Astrocyte (in vitro differentiated cells and primary cell): ENCODE data around the gene TWIST2. TPM values are rescaled to one million over a fixed set of nuclear protein-coding genes. Genes with fewer than 3 reads are reported as not detected.

Source experiments
- DNase-seq: peaks from one replicate; pipeline ENCODE4 v3.0.0-alpha.2; 2010; ENCODE audit warnings: low read depth
- FAIRE-seq: peaks from 2 replicates; lab custom pipeline; 2011; peaks lifted over from hg19 to GRCh38; lab: Jason Lieb, UNC
- H2AFZ ChIP-seq: 2 replicates; pipeline ENCODE4 v1.6.0; 2012; ENCODE audit warnings: low read depth, low read length, inconsistent platforms
- H3K27ac ChIP-seq: 2 replicates; pipeline ENCODE4 v1.5.1; 2011; ENCODE audit warnings: low read depth, low read length, inconsistent platforms
- H3K27me3 ChIP-seq: 2 replicates; pipeline ENCODE4 v1.6.0; 2011; ENCODE audit warnings: low read length, inconsistent platforms; ENCODE audit not compliant: insufficient read depth
- H3K36me3 ChIP-seq: 2 replicates; pipeline ENCODE4 v1.5.1; 2011; ENCODE audit warnings: low read length, inconsistent platforms; ENCODE audit not compliant: insufficient read depth
- H3K4me1 ChIP-seq: 2 replicates; pipeline ENCODE4 v1.5.1; 2011; ENCODE audit warnings: low read length, inconsistent platforms; ENCODE audit not compliant: insufficient read depth
- H3K4me2 ChIP-seq: 2 replicates; pipeline ENCODE4 v1.6.0; 2012; ENCODE audit warnings: low read length, inconsistent platforms
- H3K4me3 ChIP-seq: 2 replicates; pipeline ENCODE4 v1.5.1; 2011; ENCODE audit warnings: low read depth, mild to moderate bottlenecking, low read length, inconsistent platforms; ENCODE audit not compliant: insufficient read depth
- H3K79me2 ChIP-seq: 2 replicates; pipeline ENCODE4 v1.6.0; 2012; ENCODE audit warnings: mild to moderate bottlenecking, low read length, inconsistent platforms; ENCODE audit not compliant: insufficient read depth
- H3K9ac ChIP-seq: 2 replicates; pipeline ENCODE4 v1.6.0; 2012; ENCODE audit warnings: mild to moderate bottlenecking, low read length, inconsistent platforms
- H3K9me3 ChIP-seq: 2 replicates; pipeline ENCODE4 v1.5.1; 2012; ENCODE audit warnings: low read depth, mild to moderate bottlenecking, low read length, inconsistent platforms; ENCODE audit not compliant: insufficient read depth
- H4K20me1 ChIP-seq: 2 replicates; pipeline ENCODE4 v1.6.0; 2012; ENCODE audit warnings: low read length, inconsistent platforms; ENCODE audit not compliant: insufficient read depth
- H3K27ac Mint-ChIP-seq: one replicate; pipeline ENCODE4 v1.8.0; 2021; ENCODE audit warnings: mild to moderate bottlenecking, mixed read lengths; ENCODE audit not compliant: unreplicated experiment
- H3K27me3 Mint-ChIP-seq: one replicate; pipeline ENCODE4 v1.8.0; 2021; ENCODE audit warnings: low read depth, mixed read lengths; ENCODE audit not compliant: unreplicated experiment
- H3K36me3 Mint-ChIP-seq: one replicate; pipeline ENCODE4 v1.8.0; 2021; ENCODE audit warnings: low read depth, mixed read lengths; ENCODE audit not compliant: unreplicated experiment
- H3K4me1 Mint-ChIP-seq: one replicate; pipeline ENCODE4 v1.8.0; 2021; ENCODE audit warnings: low read depth, mixed read lengths; ENCODE audit not compliant: unreplicated experiment
- H3K4me3 Mint-ChIP-seq: one replicate; pipeline ENCODE4 v1.8.0; 2021; ENCODE audit warnings: mild to moderate bottlenecking, moderate library complexity, mixed read lengths; ENCODE audit not compliant: unreplicated experiment
- H3K9me3 Mint-ChIP-seq: one replicate; pipeline ENCODE4 v1.8.0; 2021; ENCODE audit warnings: mild to moderate bottlenecking, mixed read lengths; ENCODE audit not compliant: unreplicated experiment
- EZH2 ChIP-seq: IDR thresholded peaks from 2 replicates; pipeline ENCODE4 v1.6.1; 2012; ENCODE audit warnings: mild to moderate bottlenecking, low read length, inconsistent platforms; ENCODE audit not compliant: insufficient read depth
- total RNA-seq: library from RNA; stranded (reverse); gene quantifications from 2 replicates; pipeline ENCODE4 v1.2.1, GENCODE V29; 2021
- TF ChIP-seq, protein P1 (sequence below): IDR thresholded peaks from 2 replicates; pipeline ENCODE4 v1.5.1; 2011; ENCODE audit warnings: low read depth, mild to moderate bottlenecking, inconsistent platforms, low read length, moderate library complexity; ENCODE audit not compliant: insufficient read depth

TWIST2 gene
- total RNA-seq, 1 donor from 2014 or later = 3.2 TPM

DNA sequence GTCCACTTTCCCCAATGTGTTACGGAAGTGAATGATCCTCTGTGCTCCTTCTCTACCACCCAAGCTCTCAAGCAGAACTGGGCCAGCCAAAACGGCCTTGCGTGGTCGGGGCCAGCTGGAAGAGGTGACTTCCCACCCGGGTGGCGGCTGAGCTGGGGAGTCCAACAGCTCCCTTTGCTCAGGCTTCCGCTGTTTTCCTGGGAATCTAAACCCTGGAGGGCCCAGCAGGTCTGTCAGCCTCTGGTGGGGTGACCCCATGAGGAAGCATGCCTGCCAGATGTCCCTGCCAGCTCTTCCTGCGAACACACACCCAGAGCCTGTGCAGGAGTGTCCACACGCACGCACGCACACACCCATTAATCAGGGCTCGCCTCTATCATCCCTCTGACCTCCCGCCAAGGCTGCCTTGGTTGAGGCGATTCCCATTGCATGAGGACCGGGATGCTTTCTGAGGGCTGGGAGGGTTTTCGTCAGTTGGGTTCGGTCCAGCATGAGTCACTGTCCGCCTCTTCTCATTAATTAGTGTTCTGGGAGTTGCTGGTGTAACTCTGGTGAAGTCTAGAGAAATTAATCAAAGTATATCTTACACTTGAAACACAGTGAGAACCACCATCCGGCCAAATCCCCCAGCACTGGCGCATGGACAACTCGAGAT, 90.6 kb downstream of the TWIST2 start:
- TF ChIP-seq, protein P1, sequence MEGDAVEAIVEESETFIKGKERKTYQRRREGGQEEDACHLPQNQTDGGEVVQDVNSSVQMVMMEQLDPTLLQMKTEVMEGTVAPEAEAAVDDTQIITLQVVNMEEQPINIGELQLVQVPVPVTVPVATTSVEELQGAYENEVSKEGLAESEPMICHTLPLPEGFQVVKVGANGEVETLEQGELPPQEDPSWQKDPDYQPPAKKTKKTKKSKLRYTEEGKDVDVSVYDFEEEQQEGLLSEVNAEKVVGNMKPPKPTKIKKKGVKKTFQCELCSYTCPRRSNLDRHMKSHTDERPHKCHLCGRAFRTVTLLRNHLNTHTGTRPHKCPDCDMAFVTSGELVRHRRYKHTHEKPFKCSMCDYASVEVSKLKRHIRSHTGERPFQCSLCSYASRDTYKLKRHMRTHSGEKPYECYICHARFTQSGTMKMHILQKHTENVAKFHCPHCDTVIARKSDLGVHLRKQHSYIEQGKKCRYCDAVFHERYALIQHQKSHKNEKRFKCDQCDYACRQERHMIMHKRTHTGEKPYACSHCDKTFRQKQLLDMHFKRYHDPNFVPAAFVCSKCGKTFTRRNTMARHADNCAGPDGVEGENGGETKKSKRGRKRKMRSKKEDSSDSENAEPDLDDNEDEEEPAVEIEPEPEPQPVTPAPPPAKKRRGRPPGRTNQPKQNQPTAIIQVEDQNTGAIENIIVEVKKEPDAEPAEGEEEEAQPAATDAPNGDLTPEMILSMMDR = no peak
- no peak for TF ChIP-seq EZH2

DNA sequence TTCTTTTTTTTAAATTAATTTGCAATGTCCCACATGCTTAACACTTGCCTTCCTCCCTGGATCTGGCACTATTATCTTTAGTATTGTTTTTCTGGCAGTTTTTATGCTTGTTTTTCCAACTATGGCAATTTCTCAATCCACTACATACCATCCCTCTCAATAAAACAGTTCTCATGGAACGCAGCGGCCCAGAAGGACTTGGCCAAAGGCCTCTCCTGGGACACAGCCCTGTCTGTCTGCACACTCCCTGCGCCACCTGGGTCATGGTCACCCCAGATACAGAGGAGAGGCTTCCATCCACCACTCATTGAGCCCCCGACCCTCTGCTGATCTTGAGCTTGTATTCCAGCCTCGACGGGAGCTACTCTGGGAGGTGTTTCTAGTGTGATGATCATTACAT, 91.2 kb downstream of the TWIST2 start:
- peaks cover 22% of the 10 kb centered on the region for H3K4me1 ChIP-seq
- no peak for TF ChIP-seq EZH2
- TF ChIP-seq, protein P1 = no peak
- Mint-ChIP-seq H3K27ac (no peak overlapping the region), H3K36me3 (no peaks in the 10 kb centered on the region), H3K4me1 (no peaks in the 10 kb centered on the region), H3K9me3 (peaks cover 4% of the 10 kb centered on the region), H3K27me3 (peaks cover 42% of the 10 kb centered on the region), H3K4me3 (no peak overlapping the region)
- H4K20me1 ChIP-seq = no peaks in the 10 kb centered on the region
- no peak overlapping the region for H3K9ac ChIP-seq
- FAIRE-seq (no peak), DNase-seq (no peak)
- H3K27me3 ChIP-seq = no peaks in the 10 kb centered on the region
- H3K27ac ChIP-seq = no peak overlapping the region
- H3K9me3 ChIP-seq = no peaks in the 10 kb centered on the region
- H3K4me3 ChIP-seq = no peak overlapping the region
- no peak overlapping the region for H3K4me2 ChIP-seq
- no peak overlapping the region for H2AFZ ChIP-seq
- H3K79me2 ChIP-seq = no peaks in the 10 kb centered on the region
- H3K36me3 ChIP-seq = no peaks in the 10 kb centered on the region

More for the DNA sequence above, 90.6 kb downstream of the TWIST2 start:
- peaks cover 43% of the 10 kb centered on the region for H3K27me3 Mint-ChIP-seq
- H3K9me3 Mint-ChIP-seq = peaks cover 2% of the 10 kb centered on the region
- no peaks in the 10 kb centered on the region for H3K4me1 Mint-ChIP-seq
- H2AFZ ChIP-seq = no peak overlapping the region
- peaks cover 22% of the 10 kb centered on the region for H3K4me1 ChIP-seq
- no peak overlapping the region for H3K9ac ChIP-seq
- peak overlapping the region; percentile 25 for H3K27ac ChIP-seq
- FAIRE-seq (no peak), DNase-seq (peak; percentile 99)
- no peaks in the 10 kb centered on the region for H3K36me3 ChIP-seq
- no peak overlapping the region for H3K4me3 Mint-ChIP-seq
- peak overlapping the region; percentile 9 for H3K4me2 ChIP-seq
- H4K20me1 ChIP-seq = no peaks in the 10 kb centered on the region
- H3K79me2 ChIP-seq = no peaks in the 10 kb centered on the region
- no peak overlapping the region for H3K27ac Mint-ChIP-seq
- no peaks in the 10 kb centered on the region for H3K36me3 Mint-ChIP-seq
- H3K9me3 ChIP-seq = no peaks in the 10 kb centered on the region
- no peak overlapping the region for H3K4me3 ChIP-seq
- no peaks in the 10 kb centered on the region for H3K27me3 ChIP-seq
